GM19395 (cell line): ENCODE data around the gene DIDO1.
"Not testable (repeated sequence)": the region's sequence is repeated elsewhere in the genome, so short reads cannot be mapped to it uniquely, and the experiment has no call there.

Experiments
- ATAC-seq: cut with Tn5 transposase; IDR thresholded peaks from one replicate; pipeline ENCODE4 v1.9.1; 2021; ENCODE audit warnings: mild to moderate bottlenecking, moderate library complexity; ENCODE audit not compliant: unreplicated experiment

DIDO1 gene

DNA sequence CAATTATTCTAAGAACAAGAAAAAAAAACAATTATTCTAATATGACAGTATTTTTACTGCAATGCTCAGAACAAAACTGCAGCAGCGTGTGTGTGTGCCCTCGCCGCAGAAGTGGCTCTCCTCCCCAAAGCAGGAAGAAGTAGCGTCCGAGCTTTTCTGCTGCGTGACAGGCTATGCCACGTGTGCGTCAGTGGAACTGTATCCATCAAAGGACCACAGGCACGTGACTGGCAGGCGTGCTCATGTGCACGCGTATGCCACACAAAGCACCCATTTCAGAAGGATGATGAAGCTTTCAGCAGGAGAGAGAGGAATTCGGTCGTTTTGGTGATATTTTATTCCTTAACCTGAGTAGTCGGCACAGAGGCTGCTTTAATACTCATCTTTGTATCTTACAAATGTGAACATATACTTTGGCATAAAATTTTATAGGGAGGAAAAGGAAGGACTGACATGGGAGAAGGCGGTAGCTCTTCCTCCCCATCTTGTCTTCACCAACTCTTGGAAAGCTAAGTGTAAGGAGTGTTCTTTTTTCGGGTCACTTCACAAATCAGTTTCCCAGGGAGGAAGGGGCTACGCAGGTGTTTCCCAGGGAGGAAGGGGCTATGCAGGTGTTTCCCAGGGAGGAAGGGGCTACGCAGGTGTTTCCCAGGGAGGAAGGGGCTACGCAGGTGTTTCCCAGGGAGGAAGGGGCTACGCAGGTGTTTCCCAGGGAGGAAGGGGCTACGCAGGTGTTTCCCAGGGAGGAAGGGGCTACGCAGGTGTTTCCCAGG is 68.1 kb downstream of the DIDO1 start:
- no peak for ATAC-seq

DNA sequence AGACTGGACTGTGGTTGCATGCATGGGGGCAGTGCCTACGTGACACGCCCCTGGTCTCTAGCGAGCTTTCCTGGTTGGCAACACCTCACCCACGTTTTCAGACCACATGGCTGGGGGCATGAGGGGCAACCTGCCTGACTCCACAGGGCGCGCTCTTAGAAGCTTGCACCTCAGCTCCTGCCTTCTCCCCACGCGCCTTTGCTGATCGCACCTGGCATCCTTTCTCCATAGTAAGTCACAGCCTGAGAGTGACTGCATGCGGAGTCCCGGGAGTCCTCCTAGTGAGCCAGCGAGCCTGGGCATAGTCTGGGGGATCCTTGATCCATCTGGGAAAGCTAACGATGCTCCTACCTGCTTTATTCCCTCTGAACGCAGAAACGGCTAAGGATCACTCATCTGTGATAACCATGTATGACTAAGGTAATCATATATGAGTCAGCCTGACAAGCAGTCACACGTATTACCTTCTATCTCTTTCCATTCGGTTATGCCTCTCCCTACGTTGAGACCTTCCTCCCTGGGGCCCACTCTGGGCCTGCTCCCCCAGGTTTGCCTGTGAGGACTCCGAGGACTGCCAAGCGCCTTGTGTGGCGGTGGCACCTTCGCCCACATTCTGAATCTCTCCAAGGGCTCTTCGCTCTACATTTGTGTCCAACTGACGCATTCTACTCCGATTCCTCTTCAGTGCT is 69.2 kb downstream of the DIDO1 start:
- no peak for ATAC-seq

DNA sequence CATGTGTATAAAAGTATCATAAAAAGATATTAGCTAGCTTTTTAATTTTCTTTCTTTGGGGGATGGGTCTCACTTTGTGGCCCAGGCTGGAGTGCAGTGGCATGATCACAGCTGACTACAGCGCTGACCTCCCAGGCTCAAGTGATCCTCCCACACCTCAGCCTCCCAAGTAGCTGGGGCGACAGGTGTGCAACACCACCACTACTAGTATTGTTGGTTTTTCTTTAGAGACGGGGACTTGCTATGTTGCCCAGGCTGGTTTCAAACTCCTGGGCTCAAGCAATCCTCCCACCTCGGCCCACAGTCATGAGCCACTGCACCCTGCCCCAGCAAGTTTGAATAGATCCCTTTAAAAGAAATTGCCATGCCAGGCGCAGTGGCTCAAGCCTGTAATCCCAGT is 71.2 kb downstream of the DIDO1 start:
- no peak for ATAC-seq

- no peak for ATAC-seq
Measured at GRCh38 chr20:62854121-62854520, 72.2 kb downstream of the DIDO1 start.

- ATAC-seq: not testable (repeated sequence)
Measured at GRCh38 chr20:62853304-62853703, 73.0 kb downstream of the DIDO1 start.

DNA sequence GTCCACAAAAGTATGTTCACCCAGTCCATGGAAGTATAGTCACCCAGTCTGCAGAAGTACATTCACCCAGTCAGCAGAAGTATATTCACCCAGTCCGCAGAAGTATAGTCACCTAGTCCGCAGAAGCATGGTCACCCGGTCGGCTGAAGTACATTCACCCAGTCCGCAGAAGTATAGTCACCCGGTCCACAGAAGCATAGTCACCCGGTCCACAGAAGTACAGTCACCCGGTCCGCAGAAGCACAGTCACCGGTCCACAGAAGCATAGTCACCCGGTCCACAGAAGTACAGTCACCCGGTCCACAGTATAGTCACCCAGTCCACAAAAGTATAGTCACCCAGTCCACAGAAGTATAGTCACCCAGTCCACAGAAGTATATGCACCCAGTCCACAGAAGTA is 73.5 kb downstream of the DIDO1 start:
- no peak for ATAC-seq

DNA sequence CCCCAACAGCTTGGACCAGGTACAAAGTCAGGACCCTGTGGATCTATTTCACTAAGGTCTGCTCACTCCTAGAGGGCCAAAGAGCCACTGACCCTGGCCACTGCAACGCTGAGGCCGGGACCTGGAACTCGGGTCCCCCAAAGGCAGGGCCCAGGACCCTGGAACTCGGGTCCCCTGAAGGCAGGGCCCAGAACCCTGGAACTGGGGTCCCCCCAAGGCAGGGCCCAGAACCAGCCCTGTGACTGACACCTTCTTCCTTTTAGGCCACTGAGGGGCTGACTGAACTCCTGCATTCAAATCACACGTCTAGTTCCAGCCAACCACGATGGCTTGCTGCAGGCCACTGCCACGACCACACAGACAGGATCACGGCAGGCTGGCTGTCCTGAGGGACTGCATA is 74.1 kb downstream of the DIDO1 start:
- no peak for ATAC-seq

GRCh38 chr20:62850333-62850974 is 75.9 kb downstream of the DIDO1 start:
- no peak for ATAC-seq

DNA sequence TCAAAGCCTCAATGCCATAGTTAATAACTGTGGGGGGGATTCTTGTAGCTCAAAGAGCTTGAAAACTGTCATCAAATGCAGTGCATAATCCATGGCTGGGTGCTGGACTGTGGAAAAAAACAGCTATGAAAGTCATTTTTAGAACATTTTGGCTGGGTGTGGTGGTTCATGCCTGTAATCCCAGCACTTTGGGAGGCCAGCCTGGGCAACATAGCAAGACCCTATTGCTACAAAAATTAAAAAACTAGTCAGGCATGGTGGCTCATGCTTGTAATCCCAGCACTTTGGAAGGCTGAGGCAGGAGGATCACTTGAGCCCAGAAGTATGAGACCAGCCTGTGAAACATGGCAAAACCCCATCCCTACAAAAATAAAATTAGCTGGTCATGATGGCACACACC is 76.9 kb downstream of the DIDO1 start:
- ATAC-seq: no peak

DNA sequence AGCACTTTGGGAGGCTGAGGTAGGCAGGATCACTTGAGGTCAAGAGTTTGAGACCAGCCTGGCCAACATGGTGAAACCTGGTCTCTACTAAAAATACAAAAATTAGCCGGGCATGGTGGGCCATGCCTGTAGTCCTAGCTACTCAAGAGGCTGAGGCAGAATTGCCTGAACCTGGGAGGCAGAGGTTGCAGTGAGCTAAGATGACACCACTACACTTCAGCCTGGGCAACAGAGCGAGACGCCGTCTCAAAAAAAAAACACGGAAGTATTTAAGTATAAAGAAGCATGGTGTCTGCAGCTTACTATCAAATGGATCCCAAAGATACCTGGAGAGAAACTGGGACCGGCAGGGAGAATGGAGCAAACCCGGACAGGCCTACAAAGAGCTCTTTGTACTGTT is 77.4 kb downstream of the DIDO1 start:
- ATAC-seq: not testable (repeated sequence)

- ATAC-seq: no peak
Measured at GRCh38 chr20:62846166-62846890, 80.0 kb downstream of the DIDO1 start.

GRCh38 chr20:62845416-62846160 is 80.7 kb downstream of the DIDO1 start:
- ATAC-seq: no peak

DNA sequence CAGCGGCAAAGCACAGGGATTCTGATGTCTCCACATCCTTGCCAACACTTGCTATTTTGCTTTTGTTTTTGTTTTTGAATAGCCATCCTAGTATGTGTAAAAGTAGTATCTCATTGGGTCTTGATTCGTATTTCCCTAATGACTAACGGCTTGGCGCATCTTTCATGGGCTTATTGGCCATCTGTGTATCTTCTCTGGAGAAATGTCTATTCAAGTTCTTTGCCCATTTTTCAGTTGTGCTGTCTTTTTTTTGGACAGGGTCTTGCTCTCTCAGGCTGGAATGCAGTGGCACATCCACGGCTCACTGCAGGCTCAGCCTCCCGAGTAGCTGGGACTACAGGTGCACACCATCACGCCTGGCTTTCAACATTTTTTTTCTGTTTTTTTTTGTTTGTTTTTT is 82.1 kb downstream of the DIDO1 start:
- no peak for ATAC-seq

- ATAC-seq: no peak
Measured at GRCh38 chr20:62843656-62844055, 82.6 kb downstream of the DIDO1 start.

DNA sequence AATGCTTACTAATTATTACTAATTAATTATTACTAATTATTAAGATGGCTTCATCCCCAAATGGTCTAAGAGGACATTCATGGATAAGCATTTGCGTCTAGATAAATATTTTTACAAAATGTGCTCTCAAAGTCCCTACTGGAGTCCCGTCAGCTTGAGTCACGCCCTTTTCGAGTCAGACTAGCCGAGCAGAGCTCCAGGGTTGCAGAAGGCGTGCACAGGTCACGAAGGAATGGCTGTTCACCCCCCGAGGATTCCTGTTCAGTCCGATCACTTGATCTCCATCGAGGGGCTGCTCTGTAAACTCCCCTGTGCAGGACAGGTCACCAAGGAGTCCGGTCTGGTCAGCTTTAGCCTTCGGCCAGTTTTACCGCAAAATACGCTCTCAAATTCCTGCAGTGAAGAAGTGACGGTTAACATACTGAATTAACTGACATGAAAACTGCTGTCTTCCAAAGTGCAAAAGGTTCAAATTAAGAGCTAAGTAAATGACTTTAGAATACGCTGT is 84.5 kb downstream of the DIDO1 start:
- no peak for ATAC-seq

- no peak for ATAC-seq
Measured at GRCh38 chr20:62840244-62841197, 85.8 kb downstream of the DIDO1 start.

- ATAC-seq: no peak
Measured at GRCh38 chr20:62839816-62840215, 86.5 kb downstream of the DIDO1 start.

DNA sequence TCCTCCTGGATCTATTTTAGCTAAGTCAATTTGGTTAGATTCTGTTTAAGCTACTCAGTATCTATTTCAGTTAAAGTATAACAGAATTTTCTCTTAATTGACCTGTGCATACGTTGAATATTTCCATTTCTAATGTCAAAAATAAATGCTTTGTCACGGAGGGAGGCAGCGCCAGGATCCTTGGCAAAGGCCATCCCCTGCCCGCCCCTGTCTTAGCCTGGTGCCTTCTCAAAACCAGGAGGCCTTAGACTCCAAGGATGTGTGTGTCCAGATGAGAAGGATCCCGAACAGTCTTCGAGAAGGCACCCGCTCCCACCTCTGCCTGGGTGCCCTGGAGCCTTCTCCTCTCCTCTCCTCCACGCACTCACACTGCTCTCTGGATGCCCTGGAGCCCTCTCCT is 87.0 kb downstream of the DIDO1 start:
- ATAC-seq: no peak

- peak; percentile 68 for ATAC-seq
Measured at GRCh38 chr20:62838128-62838891, 88.0 kb downstream of the DIDO1 start.
